GM19468 (cell line): ENCODE results near the gene CD302.
"Not testable (repeated sequence)": the region's sequence is repeated elsewhere in the genome, so short reads cannot be mapped to it uniquely, and the experiment has no call there.

Source experiments
- ATAC-seq: cut with Tn5 transposase; IDR thresholded peaks from one replicate; pipeline ENCODE4 v1.9.1; 2021; ENCODE audit warnings: mild to moderate bottlenecking, moderate library complexity, moderate number of reproducible peaks; ENCODE audit not compliant: unreplicated experiment; ENCODE audit errors: extremely low read depth

The CD302 gene

DNA sequence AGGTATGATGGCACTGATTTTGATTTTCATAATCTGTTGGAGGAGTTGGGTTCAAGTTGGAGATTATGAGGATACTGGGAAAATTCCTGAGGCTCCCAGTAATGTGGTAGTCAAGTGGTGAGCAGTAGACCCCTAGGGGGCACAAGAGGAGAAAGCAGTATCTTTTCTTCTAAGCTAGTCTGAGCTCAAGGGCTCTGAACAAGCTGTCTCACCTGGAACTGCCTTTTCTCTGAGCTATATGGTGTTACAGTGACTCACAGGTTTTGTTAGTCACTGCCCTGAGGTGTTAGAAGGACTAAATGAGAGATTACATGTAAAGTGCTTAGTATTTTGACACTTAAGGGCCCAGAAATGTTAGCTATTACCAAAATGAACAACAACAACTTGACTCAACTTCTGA is 42.2 kb downstream of the CD302 start:
- ATAC-seq, result no peak

DNA sequence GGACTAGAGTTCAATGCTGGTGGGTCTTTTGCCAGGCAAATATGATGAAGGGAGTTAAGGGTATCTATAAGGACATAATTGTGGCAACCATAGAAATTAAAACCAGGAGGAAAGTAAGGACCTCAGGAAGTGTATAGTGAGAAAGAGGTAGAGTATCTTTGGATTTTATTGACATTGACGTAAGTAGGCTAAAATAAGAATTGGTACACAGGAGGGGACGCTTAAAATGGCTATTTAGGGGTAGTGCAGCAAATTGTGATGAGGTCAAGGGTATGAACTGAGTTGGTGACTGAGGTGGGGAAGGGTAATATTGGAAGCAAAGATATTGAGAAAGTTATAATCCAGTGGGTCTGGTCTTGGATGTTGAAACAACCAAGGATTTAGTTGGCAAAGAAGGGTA is 43.0 kb downstream of the CD302 start:
- no peak for ATAC-seq

DNA sequence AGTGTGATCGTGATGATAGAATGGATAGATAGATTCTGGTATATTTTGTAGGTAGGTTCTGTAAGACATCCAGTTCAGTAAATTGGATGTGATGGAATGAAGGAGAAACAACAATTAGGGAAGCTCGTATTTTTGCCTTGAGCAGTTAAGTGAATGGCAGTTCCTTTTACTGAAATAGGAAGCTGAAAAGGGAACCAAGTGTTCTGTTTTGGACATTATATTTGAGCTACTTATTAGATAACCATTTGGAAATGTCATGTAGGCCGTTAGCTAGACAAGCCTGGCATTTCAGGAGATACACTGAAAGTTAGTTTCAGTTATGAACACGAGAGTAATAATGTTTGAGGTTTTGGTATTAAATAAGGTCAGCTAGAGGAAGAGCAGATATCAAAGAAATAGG is 44.2 kb downstream of the CD302 start:
- ATAC-seq, result no peak

DNA sequence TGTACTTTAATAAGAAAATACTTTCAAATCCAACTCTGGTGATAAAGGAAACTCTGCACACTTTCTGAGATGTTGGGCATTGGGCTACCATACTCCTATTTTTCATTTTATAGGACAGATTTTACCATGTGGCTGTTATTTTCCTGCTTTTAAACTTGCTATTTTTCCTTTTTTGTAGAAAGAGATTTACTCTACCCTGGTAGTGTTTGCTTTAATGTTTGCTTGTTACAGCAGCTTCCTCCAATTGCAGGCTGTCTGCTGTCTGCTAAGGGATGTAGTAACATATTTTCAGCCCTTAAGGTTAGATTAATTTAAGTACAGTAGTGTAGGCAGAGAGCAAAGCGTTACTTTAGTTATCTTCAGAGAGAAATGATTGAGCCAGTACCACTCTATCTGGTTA is 47.1 kb downstream of the CD302 start:
- no peak for ATAC-seq

DNA sequence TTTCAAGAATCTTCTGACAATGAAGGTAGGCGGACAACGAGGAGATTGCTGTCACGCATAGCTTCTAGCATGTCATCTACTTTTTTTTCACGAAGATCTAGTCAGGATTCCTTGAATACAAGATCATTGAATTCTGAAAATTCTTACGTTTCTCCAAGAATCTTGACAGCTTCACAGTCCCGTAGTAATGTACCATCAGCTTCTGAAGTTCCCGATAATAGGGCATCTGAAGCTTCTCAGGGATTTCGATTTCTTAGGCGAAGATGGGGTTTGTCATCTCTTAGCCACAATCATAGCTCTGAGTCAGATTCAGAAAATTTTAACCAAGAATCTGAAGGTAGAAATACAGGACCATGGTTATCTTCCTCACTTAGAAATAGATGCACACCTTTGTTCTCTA is 49.9 kb downstream of the CD302 start:
- no peak for ATAC-seq

DNA sequence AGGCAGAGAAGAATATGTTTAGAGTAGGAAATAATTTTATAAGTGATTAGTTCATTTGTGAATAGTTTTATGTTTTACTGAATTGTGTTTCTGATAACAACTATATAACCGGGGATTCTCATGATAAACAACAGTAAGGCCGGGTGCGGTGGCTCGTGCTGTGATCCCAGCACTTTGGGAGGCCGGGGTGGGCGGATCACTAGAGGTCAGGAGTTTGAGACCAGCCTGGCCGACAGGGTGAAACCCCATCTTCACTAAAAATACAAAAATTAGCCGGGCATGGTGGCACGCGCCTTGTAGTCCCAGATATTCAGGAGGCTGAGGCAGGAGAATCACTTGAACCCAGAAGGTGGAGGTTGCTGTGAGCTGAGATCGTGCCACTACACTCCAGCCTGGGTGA is 52.8 kb downstream of the CD302 start:
- not testable (repeated sequence) for ATAC-seq

DNA sequence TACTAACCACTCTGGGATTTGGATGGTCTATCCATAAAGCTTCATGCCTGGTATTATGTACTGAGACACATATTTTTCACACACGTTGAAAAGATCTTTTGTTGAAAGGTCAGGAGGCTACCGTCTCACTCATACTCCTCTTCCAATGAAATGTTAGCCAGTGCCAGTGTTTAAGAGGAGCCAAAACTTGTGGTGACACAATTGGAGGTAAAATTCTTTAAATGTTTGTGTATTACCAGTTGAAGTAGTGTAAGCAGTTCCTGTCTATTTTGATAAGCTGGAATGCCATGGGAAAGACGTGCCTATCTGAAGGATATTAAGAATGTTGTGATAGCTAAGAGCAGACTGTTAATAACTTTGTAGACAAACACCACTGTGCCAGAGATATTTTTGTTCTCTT is 53.6 kb downstream of the CD302 start:
- ATAC-seq, result no peak

DNA sequence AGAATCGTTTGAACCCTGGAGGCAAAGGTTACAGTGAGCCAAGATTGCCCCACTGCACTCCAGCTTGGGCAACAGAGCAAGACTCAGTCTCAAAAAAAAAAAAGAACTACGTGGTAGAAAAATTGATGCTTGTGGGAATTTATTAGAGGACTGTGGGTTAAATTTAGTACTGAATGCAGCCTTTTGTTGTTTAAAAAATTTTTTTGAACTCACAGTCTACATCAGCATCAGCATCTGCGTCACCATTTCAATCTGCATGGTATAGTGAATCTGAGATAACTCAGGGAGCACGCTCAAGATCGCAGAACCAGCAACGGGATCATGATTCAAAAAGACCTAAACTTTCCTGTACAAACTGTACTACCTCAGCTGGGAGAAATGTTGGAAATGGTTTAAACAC is 55.2 kb downstream of the CD302 start:
- ATAC-seq, result no peak

DNA sequence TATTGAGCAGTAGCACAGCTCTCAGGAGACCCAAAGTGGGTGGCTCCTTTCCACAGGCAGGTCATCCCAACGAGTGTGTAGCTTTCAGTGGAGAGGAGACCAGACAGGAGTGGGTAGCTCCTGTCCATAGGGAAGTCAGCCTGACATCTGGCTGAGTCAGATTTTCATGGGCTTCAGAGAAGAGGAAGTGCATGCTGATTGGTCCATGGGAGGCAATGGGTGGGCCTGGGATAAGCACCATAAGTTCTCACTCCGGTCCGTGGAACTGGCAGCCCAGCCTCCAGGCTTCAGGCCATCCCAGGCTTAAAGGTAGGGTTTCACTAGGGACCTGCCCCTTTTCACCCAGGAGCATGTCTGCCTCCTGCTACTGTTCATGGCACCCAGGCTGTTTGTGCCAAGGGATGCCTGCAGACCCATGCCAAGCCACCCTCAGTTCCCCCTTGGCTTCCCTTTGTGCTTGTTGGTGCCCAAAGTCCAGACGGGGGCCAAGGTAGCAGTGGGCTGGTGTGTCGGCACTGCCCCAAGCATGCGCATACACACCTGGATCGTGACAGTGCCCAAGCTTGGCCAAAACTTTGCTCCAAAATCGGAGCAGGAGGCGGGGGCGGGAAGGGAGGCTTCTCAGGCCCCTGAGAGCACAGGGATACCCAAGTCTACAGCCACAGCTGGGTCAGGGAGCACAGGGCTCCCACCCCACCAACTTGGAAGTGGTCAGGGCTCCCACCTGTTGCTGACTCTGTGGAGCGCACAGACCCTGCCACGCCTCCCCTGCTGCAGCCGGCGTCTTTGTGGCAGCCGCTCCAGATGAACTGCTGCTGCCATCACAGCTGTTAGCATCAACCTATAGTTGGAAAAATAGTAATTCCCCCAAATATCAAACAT is 59.3 kb downstream of the CD302 start:
- ATAC-seq, result no peak

DNA sequence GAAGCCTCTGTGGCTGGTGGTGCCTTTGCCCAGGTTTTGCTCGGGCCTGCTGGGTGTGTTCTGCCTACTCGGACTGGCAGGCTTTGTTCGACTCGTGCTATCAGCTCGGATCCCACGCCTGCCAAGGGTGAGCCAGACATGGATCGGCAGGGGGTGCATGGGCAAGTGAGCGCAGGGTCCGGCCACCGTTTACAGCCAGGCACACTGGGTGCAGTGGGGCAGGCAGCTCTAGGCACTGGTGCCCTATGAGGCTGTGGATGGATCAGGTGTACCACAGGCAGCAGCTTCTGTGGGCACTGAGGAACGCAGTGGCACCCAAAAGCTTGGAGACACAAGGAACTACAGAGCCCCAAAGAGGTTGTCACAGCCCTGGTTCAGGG is 60.1 kb downstream of the CD302 start:
- ATAC-seq, result no peak

DNA sequence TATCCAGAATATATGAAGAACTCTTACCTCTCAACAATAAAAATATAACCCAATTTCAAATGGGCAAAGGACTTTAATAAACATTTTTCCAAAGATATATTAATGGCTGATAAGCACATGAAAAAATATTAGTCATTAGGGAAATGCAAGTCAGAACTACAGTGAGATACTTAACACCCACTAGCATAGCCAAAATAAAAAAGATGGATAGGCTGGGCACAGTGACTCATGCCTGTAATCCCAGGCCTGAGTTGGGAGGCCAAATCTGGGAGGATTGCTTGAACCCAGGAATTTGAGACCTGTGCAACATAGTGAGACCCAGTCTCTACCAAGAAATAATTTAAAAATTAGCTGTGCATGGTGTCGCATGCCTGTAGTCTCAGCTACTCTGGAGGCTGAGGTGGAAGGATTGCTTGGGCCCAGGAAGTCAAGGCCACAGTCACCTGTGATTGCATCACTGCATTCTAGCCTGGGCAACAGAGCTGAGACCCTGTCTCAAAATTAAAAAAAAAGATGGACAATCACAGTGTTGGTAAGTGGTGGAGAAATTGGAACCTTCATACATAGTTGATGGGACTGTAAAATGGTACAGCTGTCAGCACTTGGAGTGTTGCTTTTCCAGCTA is 60.6 kb downstream of the CD302 start:
- no peak for ATAC-seq

DNA sequence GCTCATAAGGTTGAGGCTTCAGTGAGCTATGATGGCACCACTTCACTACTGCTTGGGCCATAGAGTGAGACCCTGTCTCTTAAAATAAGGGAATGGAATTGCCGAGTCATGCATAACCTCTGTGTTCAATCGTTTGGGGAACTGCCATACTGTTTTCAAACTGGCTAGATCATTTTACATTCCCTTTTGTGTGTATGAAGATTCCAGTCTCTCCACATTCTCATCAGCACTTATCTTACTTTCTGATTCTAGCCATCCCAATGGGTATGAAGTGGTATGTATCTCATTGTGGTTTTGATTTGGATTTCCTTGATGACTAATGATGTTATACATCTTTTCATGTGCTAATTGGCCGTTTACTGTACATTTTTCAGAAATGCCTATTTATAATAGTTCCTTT is 62.0 kb downstream of the CD302 start:
- no peak for ATAC-seq

DNA sequence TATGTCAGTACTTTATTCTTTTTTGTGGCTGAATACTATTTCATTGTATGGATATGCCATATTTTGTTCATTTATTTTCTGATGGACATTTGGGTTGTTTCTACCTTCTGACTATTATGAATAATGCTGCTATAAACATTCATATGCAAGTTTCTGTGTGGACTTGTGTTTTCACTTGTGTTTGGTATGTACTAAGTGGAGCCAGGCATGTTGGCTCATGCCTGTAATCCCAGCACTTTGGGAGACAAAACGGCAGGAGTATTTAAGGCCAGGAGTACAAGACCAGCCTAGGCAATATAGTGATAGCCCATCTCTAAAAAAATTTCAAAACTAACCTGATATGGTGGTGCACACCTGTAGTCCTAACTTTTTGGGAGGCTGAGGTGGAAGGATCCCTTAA is 62.4 kb downstream of the CD302 start:
- ATAC-seq, result no peak

DNA sequence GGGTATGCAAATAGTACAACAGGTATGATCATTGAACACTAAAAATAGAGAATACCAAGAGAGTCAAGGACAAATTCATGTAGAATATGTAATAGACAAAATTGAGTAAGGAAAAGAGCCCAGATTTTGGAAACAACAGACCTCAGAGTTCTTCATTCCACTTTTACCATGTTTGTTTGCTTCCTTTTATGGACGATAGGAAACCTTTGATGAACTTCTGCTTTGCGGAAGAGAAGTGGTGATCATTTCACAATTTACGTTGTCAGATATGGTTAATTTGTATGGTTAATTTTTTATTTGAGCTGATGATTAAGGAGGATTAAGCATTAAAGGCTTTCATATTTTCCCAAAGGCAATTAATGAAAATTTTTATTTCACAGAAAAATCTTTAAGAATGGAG is 69.4 kb downstream of the CD302 start:
- no peak for ATAC-seq

DNA sequence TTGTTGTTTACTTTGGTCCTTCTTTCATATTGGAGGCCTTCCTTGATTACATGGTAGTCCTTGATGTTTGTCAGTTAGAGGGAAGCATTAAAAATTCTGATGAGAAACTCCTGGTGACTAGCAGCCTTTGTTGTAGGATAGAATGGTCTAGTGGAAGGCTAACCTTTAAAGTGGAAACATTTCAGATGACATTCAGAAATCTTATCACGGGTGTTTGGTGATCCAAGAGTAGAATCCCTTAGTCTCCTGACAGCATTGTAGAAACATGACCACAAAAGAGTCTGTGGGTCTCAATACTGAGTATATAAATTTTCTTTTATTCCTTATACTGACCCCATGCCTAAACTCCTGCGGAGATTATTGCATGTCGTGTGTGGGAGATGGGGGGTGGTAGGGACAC is 72.3 kb downstream of the CD302 start:
- no peak for ATAC-seq

DNA sequence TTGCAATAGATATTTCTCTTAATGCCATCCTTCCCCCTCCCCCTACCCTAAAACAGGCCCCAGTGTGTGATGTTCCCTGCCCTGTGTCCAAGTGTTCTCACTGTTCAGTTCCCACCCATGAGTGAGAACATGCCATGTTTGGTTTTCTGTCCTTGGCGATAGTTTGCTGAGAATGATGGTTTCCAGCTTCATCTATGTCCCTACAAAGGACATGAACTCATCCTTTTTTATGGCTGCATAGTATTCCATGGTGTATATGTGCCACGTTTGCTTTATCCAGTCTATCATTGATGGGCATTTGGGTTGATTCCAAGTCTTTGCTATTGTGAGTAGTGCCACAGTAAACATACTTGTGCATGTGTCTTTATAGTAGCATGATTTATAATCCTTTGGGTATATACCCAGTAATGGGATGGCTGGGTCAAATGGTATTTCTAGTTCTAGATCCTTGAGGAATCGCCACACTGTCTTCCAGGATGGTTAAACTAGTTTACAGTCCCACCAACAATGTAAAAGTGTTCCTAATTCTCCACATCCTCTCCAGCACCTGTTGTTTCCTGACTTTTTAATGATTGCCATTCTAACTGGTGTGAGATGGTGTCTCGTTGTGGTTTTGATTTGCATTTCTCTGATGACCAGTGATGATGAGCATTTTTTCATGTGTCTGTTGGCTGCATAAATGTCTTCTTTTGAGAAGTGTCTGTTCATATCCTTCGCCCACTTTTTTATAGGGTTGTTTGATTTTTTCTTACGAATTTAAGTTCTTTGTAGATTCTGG is 73.0 kb downstream of the CD302 start:
- ATAC-seq, result not testable (repeated sequence)

DNA sequence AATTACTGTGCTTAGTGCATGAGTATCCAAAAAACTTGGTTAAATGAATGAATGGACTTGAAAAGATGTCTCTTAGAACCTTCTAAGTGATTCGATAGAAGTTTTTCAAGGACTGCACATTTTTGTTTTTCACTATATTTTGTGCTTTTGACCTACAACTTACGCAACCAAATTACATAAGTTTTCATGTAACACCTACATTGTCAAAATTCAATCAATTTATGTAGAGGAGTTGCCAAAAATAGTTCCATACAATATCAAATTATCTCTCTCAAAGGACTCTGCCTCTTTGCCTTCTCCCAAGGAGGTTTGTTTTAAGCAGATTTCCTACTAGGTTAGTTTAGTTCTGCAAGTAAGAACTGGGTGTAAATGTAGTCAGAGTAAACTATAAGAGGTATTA is 75.4 kb downstream of the CD302 start:
- no peak for ATAC-seq

DNA sequence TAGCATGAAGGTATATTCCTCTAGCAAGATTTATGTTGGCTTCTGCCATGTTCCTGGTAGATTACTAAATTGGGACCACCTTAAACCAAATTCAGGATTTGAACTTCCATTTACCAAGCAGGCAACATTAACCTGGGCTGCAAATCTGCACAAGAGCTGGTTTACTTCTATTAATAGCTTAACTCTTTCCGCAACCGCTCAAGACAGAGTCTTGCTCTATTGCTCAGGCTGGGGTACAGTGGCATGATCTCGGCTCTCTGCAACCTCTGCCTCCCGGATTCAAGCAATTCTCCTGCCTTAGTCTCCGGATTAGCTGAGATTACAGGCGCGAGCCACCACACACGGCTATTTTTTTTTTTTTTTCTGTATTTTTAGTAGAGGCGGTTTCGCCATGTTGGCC is 77.3 kb downstream of the CD302 start:
- no peak for ATAC-seq
